Activated CD8-positive, alpha-beta T cell treated with anti-CD3 and anti-CD28 coated beads, Interleukin-2, amount 10 ng/mL, durations not matched to agents 7 days and 5 days (primary cell): ENCODE measurements around the gene MGRN1. TPM values are rescaled to one million over a fixed set of nuclear protein-coding genes. Genes with fewer than 3 reads are reported as not detected.
A peak's percentile ranks its signal among the peaks of the same experiment; 100 is the strongest.

Source experiments
- ATAC-seq: fragments of 150-1000 bp; cut with Tn5 transposase; one replicate; pipeline ENCODE4 v1.10.0; 2021; ENCODE audit warnings: moderate library complexity
- CTCF ChIA-PET: fragments of 350-600 bp; sonication (Branson Sonifier 250); formaldehyde crosslinking; loops from one replicate; lab custom pipeline; 2021; ENCODE audit warnings: antibody characterized with exemption; lab: Charles Lee
- POLR2A ChIA-PET: fragments of 350-600 bp; sonication (Branson Sonifier 250); formaldehyde crosslinking; loops from one replicate; lab custom pipeline; 2021; ENCODE audit warnings: antibody characterized with exemption; lab: Charles Lee
- DNase-seq: peaks from one replicate; pipeline ENCODE4 v3.0.0-alpha.2; 2020
- H3K27ac Mint-ChIP-seq: one replicate; pipeline ENCODE4 v1.8.0; 2021; ENCODE audit warnings: mild to moderate bottlenecking, mixed read lengths
- H3K27me3 Mint-ChIP-seq: one replicate; pipeline ENCODE4 v1.8.0; 2021; ENCODE audit warnings: low read depth, mixed read lengths
- H3K36me3 Mint-ChIP-seq: one replicate; pipeline ENCODE4 v1.8.0; 2021; ENCODE audit warnings: low read depth, mixed read lengths
- H3K4me1 Mint-ChIP-seq: one replicate; pipeline ENCODE4 v1.8.0; 2021; ENCODE audit warnings: low read depth, mixed read lengths
- H3K4me3 Mint-ChIP-seq: one replicate; pipeline ENCODE4 v1.8.0; 2021; ENCODE audit warnings: mild to moderate bottlenecking, mixed read lengths
- H3K9me3 Mint-ChIP-seq: one replicate; pipeline ENCODE4 v1.8.0; 2022; ENCODE audit warnings: mixed read lengths; ENCODE audit not compliant: insufficient read depth
- total RNA-seq, 2 experiments: library from RNA; stranded (reverse); gene quantifications; one replicate each; pipeline ENCODE4 v1.2.3, GENCODE V29; 2021

Gene MGRN1
- total RNA-seq, 2 experiments from 2014 or later, result 77.3 to 80.6 TPM

DNA sequence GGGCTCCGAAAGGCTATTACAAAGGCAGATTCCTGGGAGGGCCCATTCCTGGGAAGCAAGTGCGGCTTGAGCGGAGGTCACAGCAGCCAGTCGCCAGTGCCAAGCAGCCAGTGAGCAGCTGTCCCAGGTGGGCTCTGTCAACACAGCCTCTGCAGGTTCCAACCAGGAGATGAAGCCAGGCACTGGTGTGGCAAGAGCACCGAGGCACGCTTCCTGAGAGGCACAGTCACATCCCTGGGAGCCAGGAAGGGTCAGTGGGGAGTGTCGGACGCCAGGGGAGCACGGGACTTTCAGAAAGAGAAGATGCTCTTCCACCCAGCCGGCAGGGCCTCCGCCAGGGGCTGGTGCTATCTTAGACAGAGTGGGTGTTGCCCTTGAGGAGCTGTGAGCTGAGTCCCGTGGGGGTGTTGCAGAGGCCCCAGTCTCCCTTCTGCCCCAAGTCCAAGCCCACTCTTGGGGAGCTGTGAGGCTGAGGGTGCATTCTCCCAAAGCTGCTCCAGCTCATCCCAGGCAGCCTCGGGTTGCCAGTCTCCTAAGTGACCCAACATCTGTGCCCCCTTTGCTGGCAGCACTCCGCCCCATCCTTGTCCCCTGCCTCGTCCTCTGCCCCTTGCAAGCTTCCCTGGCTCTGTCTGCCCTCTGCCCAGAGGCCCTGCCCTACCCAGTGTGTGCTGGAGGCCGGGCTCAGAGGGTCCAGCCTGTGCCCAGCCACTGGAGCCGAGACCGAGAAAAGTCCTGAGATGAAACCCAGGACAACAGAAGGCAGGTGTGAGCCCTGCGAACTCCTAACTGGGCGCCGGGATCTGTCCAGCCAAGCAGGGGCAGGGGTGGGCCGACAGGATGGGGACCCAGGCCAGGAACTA, 16.6 kb upstream of the MGRN1 start:
- Mint-ChIP-seq H3K27me3 (no peaks in the 10 kb centered on the region), H3K9me3 (no peaks in the 10 kb centered on the region), H3K4me3 (no peak overlapping the region), H3K4me1 (peaks cover 3% of the 10 kb centered on the region), H3K27ac (no peak overlapping the region), H3K36me3 (no peaks in the 10 kb centered on the region)
- POLR2A ChIA-PET, result interaction anchor here (0.6 to 0.7 kb wide), 2 partner anchors 132 to 194 kb away, joined by 3 read pairs; partner anchors contain the start of gene ROGDI
- ATAC-seq (no peak), DNase-seq (no peak)
- CTCF ChIA-PET, result no interaction called here

DNA sequence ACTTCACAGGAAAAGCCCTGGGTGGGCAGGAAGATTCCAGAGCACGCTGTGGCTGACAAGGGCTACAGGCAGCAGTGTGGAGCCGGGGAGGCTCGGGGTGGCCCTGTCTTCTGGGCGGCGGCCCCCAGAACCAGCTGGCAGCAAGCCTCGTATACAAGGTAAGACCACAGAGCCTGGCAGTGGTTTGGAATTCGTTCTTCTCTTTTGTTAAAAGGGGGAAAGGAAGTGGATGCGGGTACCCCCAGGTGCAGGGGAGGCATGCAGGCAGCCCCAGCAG, 16.0 kb upstream of the MGRN1 start:
- Mint-ChIP-seq H3K36me3 (no peaks in the 10 kb centered on the region), H3K27ac (no peak overlapping the region), H3K4me3 (no peak overlapping the region), H3K27me3 (no peaks in the 10 kb centered on the region), H3K4me1 (peaks cover 6% of the 10 kb centered on the region), H3K9me3 (no peaks in the 10 kb centered on the region)
- DNase-seq (no peak), ATAC-seq (no peak)
- ChIA-PET POLR2A (no interaction called here), CTCF (no interaction called here)

DNA sequence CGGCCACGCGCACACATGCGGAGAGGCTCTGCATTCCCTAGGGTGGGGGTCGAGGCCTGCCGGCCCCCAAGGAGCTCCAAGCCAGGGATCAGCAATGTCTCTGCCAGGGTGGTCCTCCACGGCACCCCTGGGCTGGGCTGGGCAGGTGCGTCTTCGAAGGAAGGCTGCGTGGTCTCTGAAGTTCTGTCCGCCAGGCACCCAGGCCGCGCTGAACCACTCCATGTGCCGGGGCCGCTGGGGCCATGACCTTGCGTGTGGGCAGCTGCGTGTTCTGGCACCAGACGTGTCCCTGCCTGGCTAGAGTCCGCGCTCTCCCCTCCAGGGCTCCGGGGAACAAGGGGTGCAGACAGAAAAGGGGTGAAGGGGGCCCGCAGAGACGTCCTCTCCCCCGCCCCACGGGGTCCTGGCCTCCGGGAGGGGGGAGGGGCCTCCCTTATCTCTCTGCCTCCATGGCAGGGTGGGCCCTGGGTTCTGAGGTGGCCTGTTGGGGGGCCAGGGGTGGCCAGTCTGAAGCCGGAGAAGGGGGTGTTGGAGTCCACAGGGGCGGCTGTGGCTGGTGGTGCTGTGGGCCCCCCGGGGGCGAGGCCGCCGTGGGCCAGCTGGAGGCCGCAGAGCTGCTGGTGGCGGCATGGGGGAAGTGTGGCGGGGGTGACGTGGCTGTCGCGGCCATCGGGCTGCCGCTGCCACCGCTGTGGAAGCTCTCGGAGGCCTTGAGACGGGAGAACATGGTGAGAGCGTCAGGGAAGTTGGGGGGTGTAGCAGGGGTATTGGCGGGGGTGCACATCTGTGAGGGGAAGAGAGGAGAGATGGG, 15.2 kb upstream of the MGRN1 start:
- ChIA-PET POLR2A (no interaction called here), CTCF (no interaction called here)
- H3K27me3 Mint-ChIP-seq, result no peaks in the 10 kb centered on the region
- no peaks in the 10 kb centered on the region for H3K36me3 Mint-ChIP-seq
- no peak for ATAC-seq
- no peak overlapping the region for H3K4me3 Mint-ChIP-seq
- no peaks in the 10 kb centered on the region for H3K9me3 Mint-ChIP-seq
- peaks cover 6% of the 10 kb centered on the region for H3K4me1 Mint-ChIP-seq
- H3K27ac Mint-ChIP-seq, result no peak overlapping the region
- DNase-seq, result no peak

DNA sequence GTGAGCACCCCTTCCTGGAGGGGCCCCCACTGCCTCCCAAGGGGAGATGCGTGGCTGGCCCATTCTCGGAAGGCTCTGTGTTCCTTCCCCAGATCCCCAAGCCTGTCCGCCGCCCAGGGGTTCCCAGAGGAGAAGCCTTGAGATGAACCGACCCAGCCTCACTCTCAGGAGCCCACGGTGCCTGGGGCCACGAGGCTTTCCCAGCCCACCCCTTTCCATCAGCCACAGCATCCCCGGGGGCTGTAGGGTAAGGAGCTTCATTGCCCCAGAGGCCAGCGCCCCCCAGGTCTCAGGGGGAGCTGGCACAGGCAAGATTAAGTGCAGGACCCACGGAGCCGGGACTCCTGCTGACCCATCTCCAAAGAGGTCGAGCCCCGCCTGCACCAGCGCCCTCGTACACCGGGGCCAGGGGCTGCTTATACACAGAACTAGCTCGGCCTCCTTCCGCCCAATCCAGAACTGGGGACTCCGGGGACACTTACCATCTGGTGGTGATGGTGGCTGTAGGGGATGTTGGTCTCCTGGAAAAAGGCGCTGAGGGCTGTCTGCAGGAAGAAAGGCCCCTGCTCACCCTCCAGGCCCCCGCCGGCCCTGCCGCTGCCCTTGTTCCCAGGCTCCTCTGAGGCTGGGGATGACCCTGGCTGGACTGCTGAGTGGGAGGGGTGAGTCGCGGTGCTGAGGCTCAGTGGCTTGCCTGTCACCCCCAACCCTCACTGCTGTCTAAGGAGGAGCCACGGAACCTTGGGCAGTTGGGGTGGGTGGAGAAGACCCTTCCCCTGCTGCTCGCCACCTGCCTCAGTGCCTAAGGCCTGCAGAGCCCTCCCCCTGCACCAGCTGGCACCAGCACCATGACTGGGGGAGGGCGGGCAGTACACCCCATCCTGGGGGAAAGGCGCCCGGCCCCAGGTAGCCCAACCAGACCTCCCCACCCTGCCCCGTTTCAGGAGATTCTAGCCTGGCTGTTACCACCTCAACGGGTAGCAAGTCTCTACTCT, 14.3 kb upstream of the MGRN1 start:
- DNase-seq, result no peak
- Mint-ChIP-seq H3K4me1 (peaks cover 12% of the 10 kb centered on the region), H3K27ac (no peak overlapping the region), H3K36me3 (no peaks in the 10 kb centered on the region), H3K9me3 (no peaks in the 10 kb centered on the region), H3K4me3 (no peak overlapping the region), H3K27me3 (no peaks in the 10 kb centered on the region)
- POLR2A ChIA-PET, result no interaction called here
- no peak for ATAC-seq
- CTCF ChIA-PET, result no interaction called here

DNA sequence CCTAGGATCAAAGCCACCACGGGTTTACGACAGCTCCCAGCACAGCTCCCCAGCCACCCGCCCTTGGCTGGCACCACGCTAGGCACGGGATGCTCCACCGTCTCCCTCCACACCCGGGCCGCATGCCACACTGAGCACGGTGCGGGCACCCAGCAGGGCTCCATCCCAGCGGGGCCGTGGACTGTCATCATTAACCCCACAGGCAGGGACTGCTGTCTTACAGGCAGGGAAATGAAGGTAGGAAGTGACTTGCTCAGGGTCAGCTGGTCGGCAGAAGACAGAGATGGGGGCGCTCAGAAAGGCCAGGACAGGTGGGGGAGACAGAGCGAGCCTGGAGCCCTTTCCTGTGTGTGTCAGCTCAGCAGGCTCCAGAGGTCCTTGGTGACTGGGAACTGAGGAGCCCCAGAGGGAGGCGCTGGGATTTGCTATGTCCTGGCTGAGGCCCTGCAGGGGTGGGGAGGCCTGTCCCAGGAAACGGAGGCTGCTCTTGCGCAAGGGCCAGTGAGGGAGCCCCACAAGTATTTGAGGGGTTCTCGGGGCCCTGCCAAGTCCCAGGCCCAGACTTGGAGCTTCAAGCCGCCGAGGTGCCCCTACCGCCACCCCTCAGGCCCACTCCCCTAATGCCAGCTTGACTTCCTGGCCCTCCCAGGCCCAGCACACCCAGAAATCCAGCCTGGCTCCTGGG, 13.1 kb upstream of the MGRN1 start:
- H3K27me3 Mint-ChIP-seq, result no peaks in the 10 kb centered on the region
- peaks cover 22% of the 10 kb centered on the region for H3K4me1 Mint-ChIP-seq
- POLR2A ChIA-PET, result no interaction called here
- no peak overlapping the region for H3K4me3 Mint-ChIP-seq
- H3K9me3 Mint-ChIP-seq, result no peaks in the 10 kb centered on the region
- H3K36me3 Mint-ChIP-seq, result no peaks in the 10 kb centered on the region
- ATAC-seq (no peak), DNase-seq (no peak)
- CTCF ChIA-PET, result interaction anchor here (1.1 kb wide), 1 partner anchor 323 kb away, joined by 4 read pairs; no protein-coding TSS in a partner anchor
- H3K27ac Mint-ChIP-seq, result no peak overlapping the region

DNA sequence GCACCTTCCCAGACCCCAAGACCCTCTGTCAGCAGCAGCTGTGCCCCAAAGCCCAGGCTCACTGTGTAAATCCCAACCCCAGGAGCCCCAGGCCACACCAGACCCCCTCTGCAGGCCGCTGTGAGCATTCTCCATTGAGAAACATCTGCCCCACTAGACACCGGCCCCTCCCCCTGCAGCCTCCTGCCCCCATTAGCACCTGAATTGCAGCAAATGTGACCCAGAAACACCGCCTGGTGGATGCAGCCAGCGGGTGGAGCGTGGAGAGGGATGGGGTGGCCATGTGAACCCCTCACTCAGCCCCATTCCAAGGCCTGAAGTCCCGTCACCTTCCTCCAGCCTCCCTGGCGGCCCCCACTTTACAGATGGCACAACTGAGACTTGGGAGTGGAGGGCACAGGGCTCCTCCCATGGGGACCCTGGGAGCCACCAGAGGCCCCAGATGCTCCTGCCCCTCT, 12.1 kb upstream of the MGRN1 start:
- no peaks in the 10 kb centered on the region for H3K36me3 Mint-ChIP-seq
- DNase-seq, result no peak
- H3K27ac Mint-ChIP-seq, result no peak overlapping the region
- H3K4me1 Mint-ChIP-seq, result peaks cover 28% of the 10 kb centered on the region
- CTCF ChIA-PET, result no interaction called here
- no peaks in the 10 kb centered on the region for H3K27me3 Mint-ChIP-seq
- no peak for ATAC-seq
- POLR2A ChIA-PET, result no interaction called here
- H3K9me3 Mint-ChIP-seq, result no peaks in the 10 kb centered on the region
- no peak overlapping the region for H3K4me3 Mint-ChIP-seq

DNA sequence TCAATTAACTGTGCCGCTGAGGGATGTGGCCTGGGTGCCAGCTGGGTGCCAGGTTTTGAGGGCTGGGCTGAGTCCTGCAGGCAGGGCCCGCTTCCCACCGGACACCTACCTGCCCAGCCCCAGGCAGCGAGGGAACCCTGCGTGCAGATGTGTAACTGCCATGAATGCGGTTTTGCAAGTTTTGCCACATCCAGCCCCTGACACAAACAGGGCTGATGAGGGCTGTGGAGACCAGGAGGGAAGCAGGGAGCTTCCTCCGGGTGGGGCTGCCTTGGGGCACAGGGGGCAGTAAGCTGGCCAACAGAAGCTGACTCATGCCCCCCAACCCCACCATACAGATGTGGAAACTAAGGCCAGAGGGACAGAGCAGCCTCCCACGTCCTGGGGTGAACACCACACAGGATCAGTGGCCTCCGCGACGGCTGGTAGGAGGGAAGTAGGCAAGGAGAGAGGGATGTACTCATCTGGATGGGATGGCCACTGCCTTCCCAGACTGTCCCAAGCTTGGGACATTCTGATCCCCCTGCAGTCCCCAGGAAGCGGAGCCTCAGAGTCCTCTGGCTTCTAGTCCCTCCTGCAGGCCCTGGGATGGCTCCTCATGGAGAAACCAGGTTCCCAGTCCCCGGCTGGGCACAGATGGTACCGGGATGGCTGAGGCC, 11.5 kb upstream of the MGRN1 start:
- ChIA-PET CTCF (interaction anchor here (0.6 to 1.3 kb wide), 3 partner anchors 11 to 37 kb away, joined by 3 to 4 read pairs (median 4); no protein-coding TSS in a partner anchor), POLR2A (no interaction called here)
- Mint-ChIP-seq H3K4me1 (peaks cover 34% of the 10 kb centered on the region), H3K4me3 (peak overlapping the region; percentile 73), H3K27ac (no peak overlapping the region), H3K27me3 (no peaks in the 10 kb centered on the region), H3K9me3 (no peaks in the 10 kb centered on the region), H3K36me3 (no peaks in the 10 kb centered on the region)
- DNase-seq (no peak), ATAC-seq (no peak)

DNA sequence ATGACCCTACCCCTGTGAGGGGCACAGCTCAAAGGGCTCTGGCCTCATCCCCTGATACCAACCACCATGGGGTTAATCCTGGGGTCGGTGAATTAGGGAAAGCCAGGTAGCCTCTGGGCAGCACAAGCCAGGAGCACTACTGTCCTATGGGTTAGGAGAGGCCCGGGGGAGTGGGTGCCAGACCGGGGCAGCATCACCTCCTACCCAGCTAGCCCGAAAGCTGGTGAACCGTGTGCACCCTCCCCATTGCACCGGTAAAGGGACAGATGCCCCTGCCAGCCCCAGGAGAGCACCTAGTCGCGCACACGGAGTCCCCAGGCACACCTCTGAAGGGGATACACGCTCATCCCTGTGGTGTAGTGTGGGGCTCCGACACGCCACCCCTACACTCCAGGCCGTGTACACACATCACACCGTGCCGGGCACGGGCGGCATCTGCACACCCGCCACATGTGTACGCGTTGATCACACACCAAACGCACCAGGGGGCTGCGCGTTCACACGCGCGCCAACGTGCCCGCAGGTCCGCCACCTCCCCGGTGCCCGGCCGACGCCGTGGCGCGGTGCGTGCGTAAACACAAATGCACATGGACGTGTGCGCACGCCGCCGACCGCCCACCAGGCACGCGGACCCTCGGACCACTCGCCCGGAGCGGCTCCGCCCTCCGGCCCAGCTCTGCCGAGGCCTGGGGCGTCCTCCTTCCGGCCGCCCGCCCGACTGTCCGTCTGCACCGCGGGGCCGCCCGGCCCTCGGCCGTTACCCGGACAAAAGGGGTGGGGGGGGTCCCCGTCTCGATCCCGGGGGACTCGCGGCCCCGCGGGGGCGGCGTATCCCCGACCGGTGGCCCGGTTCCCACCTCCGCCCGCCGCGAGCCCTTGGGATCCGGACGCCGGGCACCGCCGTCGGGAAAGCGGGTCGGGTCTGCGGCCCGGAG, 10.7 kb upstream of the MGRN1 start:
- DNase-seq (peak; percentile 48), ATAC-seq (no peak)
- no peak overlapping the region for H3K27ac Mint-ChIP-seq
- ChIA-PET CTCF (interaction anchor here (0.6 to 1.3 kb wide), 3 partner anchors 10 to 36 kb away, joined by 3 to 4 read pairs (median 4); no protein-coding TSS in a partner anchor), POLR2A (no interaction called here)
- H3K36me3 Mint-ChIP-seq, result no peaks in the 10 kb centered on the region
- H3K4me1 Mint-ChIP-seq, result peaks cover 42% of the 10 kb centered on the region
- peak overlapping the region; percentile 73 for H3K4me3 Mint-ChIP-seq
- no peaks in the 10 kb centered on the region for H3K9me3 Mint-ChIP-seq
- H3K27me3 Mint-ChIP-seq, result no peaks in the 10 kb centered on the region

DNA sequence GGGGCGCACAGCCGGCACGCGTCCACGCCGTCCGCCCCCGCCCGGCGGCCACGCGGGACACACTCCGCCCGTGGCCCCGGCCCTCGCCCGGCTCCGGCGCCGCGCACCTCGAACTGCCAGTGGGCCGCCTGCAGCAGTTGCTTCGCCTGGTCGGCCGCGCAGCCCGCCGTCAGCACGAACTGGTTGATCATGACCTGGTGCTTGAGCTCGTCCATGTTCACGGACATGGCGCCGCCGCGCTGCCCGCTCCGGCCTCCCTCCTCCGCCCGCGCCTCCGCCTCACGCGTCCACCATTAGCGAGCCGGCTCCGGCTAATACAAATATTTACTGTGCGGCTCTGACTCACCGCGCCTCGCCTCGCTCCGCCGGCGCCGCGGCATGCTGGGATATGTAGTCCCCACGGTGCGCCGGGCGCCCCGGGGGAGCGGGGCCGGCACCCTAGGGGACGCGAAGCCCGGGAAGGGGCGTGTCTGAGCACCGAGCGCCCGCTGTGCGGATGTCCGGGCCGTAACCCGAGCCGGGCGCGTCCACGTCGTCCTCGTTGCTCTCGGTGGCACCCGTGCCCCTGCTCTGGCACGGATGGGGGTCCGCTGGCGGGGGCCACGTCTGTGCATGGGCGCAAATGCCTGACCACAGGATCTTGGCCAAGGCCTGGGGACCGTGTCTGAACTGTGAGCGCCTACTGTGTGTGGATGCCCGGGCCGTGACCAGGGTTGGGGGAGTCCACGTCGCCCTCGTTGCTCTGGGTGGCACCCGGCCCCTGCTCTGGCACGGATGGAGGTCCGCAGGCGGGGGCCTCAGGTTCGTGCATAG, 9.8 kb upstream of the MGRN1 start, which contains the start of gene UBALD1:
UBALD1 (minus strand) TSS at position 318 of the 813 bp plus-strand sequence; CDS start at position 227, 91 bp downstream.
- ChIA-PET CTCF (interaction anchor here (1.3 kb wide), 1 partner anchor 156 kb away, joined by 3 read pairs; no protein-coding TSS in a partner anchor), POLR2A (no interaction called here)
- no peaks in the 10 kb centered on the region for H3K9me3 Mint-ChIP-seq
- no peaks in the 10 kb centered on the region for H3K27me3 Mint-ChIP-seq
- H3K36me3 Mint-ChIP-seq, result no peaks in the 10 kb centered on the region
- peak; percentile 63 for ATAC-seq
- H3K4me1 Mint-ChIP-seq, result peaks cover 44% of the 10 kb centered on the region
- DNase-seq, result peak; percentile 84
- peak within 1 kb of the TSS; percentile 89 for H3K4me3 Mint-ChIP-seq
- H3K27ac Mint-ChIP-seq, result peak within 1 kb of the TSS; percentile 85
